HepG2 (cell line): ENCODE data around the gene COBLL1. TPM values are rescaled to one million over a fixed set of nuclear protein-coding genes. Genes with fewer than 3 reads are reported as not detected.

Experiments used
- ATAC-seq: fragments of 200-7000 bp; cut with Tn5 transposase; 3 replicates; pipeline ENCODE4 v1.9.1; 2020; ENCODE audit warnings: mild to moderate bottlenecking, moderate library complexity
- BruUV-seq: library from RNA; stranded (reverse); fragments of 400-500 nt; replicated peaks from 2 replicates; lab custom pipeline; 2021; lab: Mats Ljungman, UMichigan
- CTCF ChIA-PET: fragments of 300-600 bp; formaldehyde crosslinking; extraction: SDS; loops from one replicate; lab custom pipeline; 2021; ENCODE audit warnings: low total read pairs, inconsistent platforms, low intra/inter-chr PET ratio; lab: Yijun Ruan, JAX
- POLR2A ChIA-PET: fragments of 350-600 bp; sonication (Branson Sonifier 250); formaldehyde crosslinking; loops from one replicate; lab custom pipeline; 2020; ENCODE audit warnings: antibody characterized with exemption, inconsistent platforms; lab: Yijun Ruan, JAX
- DNase-seq: peaks from one replicate; pipeline ENCODE4 v3.0.0-alpha.2; 2015; ENCODE audit warnings: low spot score
- FAIRE-seq: peaks from 3 replicates; lab custom pipeline; 2011; peaks lifted over from hg19 to GRCh38; lab: Jason Lieb, UNC
- H2AFZ ChIP-seq: one replicate; pipeline ENCODE4 v1.6.1; 2011; ENCODE audit warnings: low read length, inconsistent platforms
- H3K27ac ChIP-seq: fragments of 300-600 bp; 3 replicates; pipeline ENCODE4 v1.8.0; 2011; ENCODE audit warnings: mixed run types, mild to moderate bottlenecking, mixed read lengths, low read length, inconsistent platforms; ENCODE audit not compliant: insufficient read depth; ENCODE audit errors: extremely low read length
- H3K27me3 ChIP-seq, 2 experiments: fragments of 200-600 bp in 1 of 2; 2 replicates in 1 of 2; 3 replicates in 1 of 2; pipeline versions ENCODE4 v1.6.0 to v1.8.0; 2011; ENCODE audit warnings: low read length in 2 of 2, mild to moderate bottlenecking in 2 of 2, moderate library complexity in 2 of 2, inconsistent platforms in 1 of 2; ENCODE audit not compliant: insufficient read depth in 2 of 2, control insufficient read depth in 1 of 2
- H3K36me3 ChIP-seq, 2 experiments: fragments of 200-600 bp in 1 of 2; replicated peaks in 1 of 2; 2 replicates in 1 of 2; 3 replicates in 1 of 2; pipeline versions ENCODE4 v1.5.1 to v1.8.0; 2011; ENCODE audit warnings: low read length in 2 of 2, inconsistent platforms in 1 of 2; ENCODE audit not compliant: insufficient read depth in 2 of 2, control insufficient read depth in 1 of 2
- H3K4me1 ChIP-seq: 2 replicates; pipeline ENCODE4 v1.5.1; 2012; ENCODE audit warnings: low read length, inconsistent platforms; ENCODE audit not compliant: insufficient read depth
- H3K4me2 ChIP-seq: 2 replicates; pipeline ENCODE4 v1.6.0; 2011; ENCODE audit warnings: low read depth, low read length, inconsistent platforms
- H3K4me3 ChIP-seq, 3 experiments: fragments of 200-600 bp in 1 of 3; sonication (generic), shearing (Covaris generic) in 1 of 3; replicated peaks in 1 of 3; 2 replicates each; pipeline ENCODE4 v1.5.1; 2011 to 2016; ENCODE audit warnings: low read length in 3 of 3, inconsistent platforms in 2 of 3, low read depth in 2 of 3, mild to moderate bottlenecking in 2 of 3, control low read depth in 1 of 3, mixed read lengths in 1 of 3; ENCODE audit not compliant: insufficient read depth in 1 of 3
- H3K79me2 ChIP-seq: one replicate; pipeline ENCODE4 v1.6.1; 2011; ENCODE audit warnings: low read length, inconsistent platforms; ENCODE audit not compliant: insufficient read depth
- H3K9ac ChIP-seq: 2 replicates; pipeline ENCODE4 v1.6.0; 2011; ENCODE audit warnings: mild to moderate bottlenecking, low read depth, low read length, inconsistent platforms; ENCODE audit not compliant: insufficient read depth
- H3K9me3 ChIP-seq: 2 replicates; pipeline ENCODE4 v1.5.1; 2012; ENCODE audit warnings: mild to moderate bottlenecking, low read length
- H4K20me1 ChIP-seq: 2 replicates; pipeline ENCODE4 v1.6.0; 2011; ENCODE audit warnings: inconsistent platforms, mild to moderate bottlenecking, low read length, moderate library complexity; ENCODE audit not compliant: insufficient read depth
- ESRRA ChIP-seq: sonication (generic); formaldehyde crosslinking; IDR thresholded peaks from 2 replicates; pipeline ENCODE4 v1.5.1; 2020; ENCODE audit warnings: mild to moderate bottlenecking, low read depth, missing genetic modification reagents
- ZFP36L2 ChIP-seq: sonication (generic); formaldehyde crosslinking; IDR thresholded peaks from 2 replicates; pipeline ENCODE4 v1.4.0; 2020; ENCODE audit warnings: missing genetic modification reagents
- ZNF468 ChIP-seq: sonication (generic); formaldehyde crosslinking; IDR thresholded peaks from 2 replicates; pipeline ENCODE4 v1.8.0; 2022; ENCODE audit warnings: mild to moderate bottlenecking, moderate library complexity, missing genetic modification reagents
- ZNF530 ChIP-seq: sonication (generic); formaldehyde crosslinking; IDR thresholded peaks from 2 replicates; pipeline ENCODE4 v1.5.0; 2020; ENCODE audit warnings: low read depth, mild to moderate bottlenecking, missing genetic modification reagents
- WGBS: methylation state at CpG from one replicate; pipeline ENCODE4 v1.1.6; 2017; ENCODE audit warnings: low lambda C conversion rate; 5-methylcytosine and 5-hydroxymethylcytosine counted together
- in situ Hi-C: cut with HindIII; loops from 2 replicates; pipeline ENCODE4 v1.10.0; 2017; ENCODE audit warnings: low pct_unique_long_range_greater_than_20kb; ENCODE audit not compliant: extremely low pct_ligation_motif_present
- intact Hi-C: fragments of 100-400 bp; cut with micrococcal nuclease; formaldehyde crosslinking; loops from one replicate; pipeline ENCODE4 v1.10.0; 2022; ENCODE audit not compliant: unreplicated experiment
- polyA plus RNA-seq, 8 experiments: library from polyadenylated mRNA; depleted of rRNA in 3 of 8; stranded (reverse) in 7 of 8; unstranded in 1 of 8; fragments of >200 nt; fragmentation: Illumina TruSeq in 4 of 8; extraction: Trizol in 4 of 8; gene quantifications; 2 replicates each; pipeline versions ENCODE4 v1.2.1 to v1.2.3, GENCODE V29; 2011 to 2016; ENCODE audit warnings: low read depth in 4 of 8, missing spikeins in 1 of 8, mixed read lengths in 1 of 8; ENCODE audit not compliant: insufficient read depth in 1 of 8
- total RNA-seq, 5 experiments: library from RNA; depleted of rRNA; stranded (reverse); fragments of >200 nt; fragmentation: Illumina TruSeq; extraction: Trizol; gene quantifications; 2 replicates each; pipeline ENCODE4 v1.2.3, GENCODE V29; 2016; ENCODE audit warnings: low read depth in 1 of 5
- TF ChIP-seq, protein P1 (sequence below): fragments of 450-650 bp; IDR thresholded peaks from 2 replicates; pipeline ENCODE4 v1.6.1; 2016

Gene COBLL1
- total and polyA plus RNA-seq, 2 of the 13 experiments (the other 11 are each of a cell fraction or from before 2014, with no cell fraction given): 32.6 to 86.8 TPM

DNA sequence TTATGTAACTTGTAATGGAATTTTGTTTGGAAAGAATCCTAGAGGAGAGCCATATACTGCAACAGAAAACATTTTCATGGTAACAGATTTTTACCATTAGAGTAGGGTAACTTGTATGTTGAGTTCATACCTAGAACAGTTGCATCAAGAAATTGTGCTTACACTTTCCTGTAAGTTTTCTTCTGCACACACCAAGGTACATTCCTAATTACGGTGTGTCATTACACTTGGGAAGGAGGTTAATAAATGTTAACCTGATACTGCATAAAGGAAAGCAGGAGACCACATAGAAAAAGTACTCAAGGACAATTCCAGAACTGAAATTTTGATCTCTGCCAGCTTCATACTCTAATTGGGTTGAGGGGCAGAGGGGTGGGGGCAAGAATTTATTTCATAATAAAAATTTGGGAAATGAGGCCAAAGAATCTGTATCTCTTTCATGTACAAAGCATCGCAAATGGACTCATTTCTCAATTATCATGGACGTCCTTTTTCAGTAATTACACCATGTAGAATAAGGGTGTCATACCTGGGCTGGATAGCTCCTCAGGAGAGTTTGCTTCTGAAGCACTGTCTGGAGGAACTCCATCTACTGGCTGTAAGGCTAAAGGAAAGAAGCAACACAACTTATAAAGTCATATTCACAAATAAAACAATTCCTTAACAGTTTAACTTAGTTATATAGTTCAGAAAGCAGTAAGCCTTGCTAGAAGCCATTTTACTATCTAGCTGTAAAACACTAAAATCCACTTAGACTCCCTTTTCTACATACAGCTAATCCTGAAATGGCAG lies 137.5 kb downstream of the COBLL1 start (continued):
- TF ChIP-seq ZNF530 (CRISPR knock-in tag): no peak

DNA sequence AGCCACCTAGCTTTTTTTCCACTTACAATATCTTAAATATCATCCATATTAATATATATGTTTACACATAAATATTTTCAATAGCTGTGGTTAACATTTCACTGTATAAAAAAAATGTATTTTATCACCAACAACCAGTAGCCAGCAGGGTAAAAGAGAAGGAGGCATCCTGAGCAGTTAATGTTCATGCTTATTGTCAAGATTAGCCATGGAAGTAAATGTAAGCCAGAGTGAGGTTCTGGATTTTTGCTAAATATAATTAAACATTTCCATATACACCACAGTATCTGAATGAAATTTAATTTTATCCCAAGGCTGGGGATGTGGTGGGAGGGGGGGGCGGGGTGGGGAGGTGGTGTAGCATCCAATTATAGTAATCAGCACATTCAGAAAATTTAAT lies 140.1 kb downstream of the COBLL1 start:
- no peak for ATAC-seq
- intact Hi-C loops: no loop called here
- no peak for FAIRE-seq
- Histone ChIP-seq H3K9me3 (no peaks in the 10 kb centered on the region), H3K4me1 (peaks cover 42% of the 10 kb centered on the region), H3K9ac (no peak overlapping the region), H2AFZ (no peak overlapping the region), H3K27ac (no peak overlapping the region), H3K36me3 (peaks cover 5 to 46% of the 10 kb centered on the region in 2 experiments; a peak in 4 of 5 replicates), H3K4me3 (no peak overlapping the region), H3K79me2 (no peaks in the 10 kb centered on the region), H4K20me1 (no peaks in the 10 kb centered on the region), H3K4me2 (no peak overlapping the region), H3K27me3 (no peaks in the 10 kb centered on the region)
- POLR2A ChIA-PET: no interaction called here
- TF ChIP-seq ZFP36L2 (CRISPR knock-in tag) (no peak), ESRRA (CRISPR knock-in tag) (no peak), ZNF468 (CRISPR knock-in tag) (no peak)
- TF ChIP-seq, protein P1, sequence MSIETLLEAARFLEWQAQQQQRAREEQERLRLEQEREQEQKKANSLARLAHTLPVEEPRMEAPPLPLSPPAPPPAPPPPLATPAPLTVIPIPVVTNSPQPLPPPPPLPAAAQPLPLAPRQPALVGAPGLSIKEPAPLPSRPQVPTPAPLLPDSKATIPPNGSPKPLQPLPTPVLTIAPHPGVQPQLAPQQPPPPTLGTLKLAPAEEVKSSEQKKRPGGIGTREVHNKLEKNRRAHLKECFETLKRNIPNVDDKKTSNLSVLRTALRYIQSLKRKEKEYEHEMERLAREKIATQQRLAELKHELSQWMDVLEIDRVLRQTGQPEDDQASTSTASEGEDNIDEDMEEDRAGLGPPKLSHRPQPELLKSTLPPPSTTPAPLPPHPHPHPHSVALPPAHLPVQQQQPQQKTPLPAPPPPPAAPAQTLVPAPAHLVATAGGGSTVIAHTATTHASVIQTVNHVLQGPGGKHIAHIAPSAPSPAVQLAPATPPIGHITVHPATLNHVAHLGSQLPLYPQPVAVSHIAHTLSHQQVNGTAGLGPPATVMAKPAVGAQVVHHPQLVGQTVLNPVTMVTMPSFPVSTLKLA: no peak
- in situ Hi-C loops: no loop called here
- DNase-seq: no peak
- 99% methylated on average over 1 of the region's 1 CpG for WGBS
- BruUV-seq: no TSS peak
- CTCF ChIA-PET: no interaction called here
